IgD-negative memory B cell (primary cell): ENCODE data around the gene KBTBD3. TPM values are rescaled to one million over a fixed set of nuclear protein-coding genes. Genes with fewer than 3 reads are reported as not detected.
A peak's percentile ranks its signal among the peaks of the same experiment; 100 is the strongest.
"Not testable (repeated sequence)": the region's sequence is repeated elsewhere in the genome, so short reads cannot be mapped to it uniquely, and the experiment has no call there.

Experiments
- H3K27ac Mint-ChIP-seq, 3 donors: one replicate each; pipeline ENCODE4 v1.8.0; 2020 to 2022; ENCODE audit warnings: mild to moderate bottlenecking in 3 of 3, mixed read lengths in 3 of 3, moderate library complexity in 1 of 3
- H3K27me3 Mint-ChIP-seq: one replicate; pipeline ENCODE4 v1.8.0; 2021; ENCODE audit warnings: mixed read lengths
- H3K36me3 Mint-ChIP-seq: one replicate; pipeline ENCODE4 v1.8.0; 2020; ENCODE audit warnings: mild to moderate bottlenecking, mixed read lengths
- H3K4me1 Mint-ChIP-seq, 3 donors: one replicate each; pipeline ENCODE4 v1.8.0; 2020 to 2022; ENCODE audit warnings: mixed read lengths in 3 of 3, mild to moderate bottlenecking in 1 of 3
- H3K4me3 Mint-ChIP-seq, 4 donors: one replicate each; pipeline ENCODE4 v1.8.0; 2020 to 2022; ENCODE audit warnings: mild to moderate bottlenecking in 4 of 4, mixed read lengths in 4 of 4, moderate library complexity in 3 of 4
- H3K9me3 Mint-ChIP-seq, 3 donors: one replicate each; pipeline ENCODE4 v1.8.0; 2020 to 2021; ENCODE audit warnings: mixed read lengths in 3 of 3, mild to moderate bottlenecking in 1 of 3
- polyA plus RNA-seq: library from polyadenylated mRNA; unstranded; fragments of 300-500 nt; fragmentation: Illumina TruSeq; gene quantifications from one replicate; pipeline ENCODE4 v1.2.3, GENCODE V29; 2021

Gene KBTBD3
- polyA plus RNA-seq, 1 donor from 2014 or later, result 16.0 TPM

DNA sequence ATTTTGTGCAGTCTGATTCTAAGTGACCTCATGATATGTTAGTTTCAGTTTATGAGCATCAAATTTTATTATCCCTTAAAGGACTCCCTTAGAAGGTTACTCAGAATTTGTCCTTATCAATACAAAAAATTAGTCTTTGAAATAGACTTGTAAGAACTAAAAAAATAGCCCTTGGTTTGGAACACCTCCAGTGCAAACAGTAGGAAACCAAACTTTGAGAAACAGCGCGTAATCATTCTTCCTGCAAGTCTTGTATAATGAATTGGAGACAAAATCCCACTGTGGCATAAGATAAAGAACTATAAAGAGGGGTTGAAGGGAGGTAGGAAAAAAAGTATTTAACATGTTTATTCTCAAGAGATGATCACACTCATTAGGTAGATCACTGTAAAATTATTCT is 44.3 kb downstream of the KBTBD3 start:
- Mint-ChIP-seq H3K4me1 (no peaks in the 10 kb centered on the region), H3K4me3 (no peak overlapping the region), H3K36me3 (peaks cover 2% of the 10 kb centered on the region), H3K9me3 (no peaks in the 10 kb centered on the region), H3K27ac (no peak overlapping the region), H3K27me3 (peaks cover 20% of the 10 kb centered on the region)

DNA sequence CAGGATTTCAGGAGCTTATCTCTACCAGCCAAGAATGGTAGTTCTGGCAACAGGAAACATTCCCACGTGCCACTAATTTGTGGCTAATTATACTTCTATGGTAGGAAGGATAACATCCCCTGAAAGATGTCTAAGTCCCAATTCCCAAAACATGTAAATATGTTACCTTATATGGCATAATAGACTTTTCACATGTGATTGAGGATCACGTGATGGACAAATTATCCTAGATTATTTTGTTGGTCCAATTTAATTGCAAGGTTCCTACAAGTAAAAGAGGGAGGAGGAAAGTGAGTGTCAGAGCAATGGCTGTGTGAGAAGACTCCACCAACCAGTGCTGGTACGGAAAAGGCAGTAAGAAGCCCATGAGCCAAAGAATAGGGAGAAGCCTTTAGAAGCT is 45.2 kb downstream of the KBTBD3 start:
- H3K27ac Mint-ChIP-seq, result no peak overlapping the region
- H3K4me3 Mint-ChIP-seq, result no peak overlapping the region
- peaks cover 20% of the 10 kb centered on the region for H3K27me3 Mint-ChIP-seq
- peaks cover 2% of the 10 kb centered on the region for H3K36me3 Mint-ChIP-seq
- no peaks in the 10 kb centered on the region for H3K4me1 Mint-ChIP-seq
- H3K9me3 Mint-ChIP-seq, result peaks cover 0 to 4% (median 2%) of the 10 kb centered on the region in 3 donors

DNA sequence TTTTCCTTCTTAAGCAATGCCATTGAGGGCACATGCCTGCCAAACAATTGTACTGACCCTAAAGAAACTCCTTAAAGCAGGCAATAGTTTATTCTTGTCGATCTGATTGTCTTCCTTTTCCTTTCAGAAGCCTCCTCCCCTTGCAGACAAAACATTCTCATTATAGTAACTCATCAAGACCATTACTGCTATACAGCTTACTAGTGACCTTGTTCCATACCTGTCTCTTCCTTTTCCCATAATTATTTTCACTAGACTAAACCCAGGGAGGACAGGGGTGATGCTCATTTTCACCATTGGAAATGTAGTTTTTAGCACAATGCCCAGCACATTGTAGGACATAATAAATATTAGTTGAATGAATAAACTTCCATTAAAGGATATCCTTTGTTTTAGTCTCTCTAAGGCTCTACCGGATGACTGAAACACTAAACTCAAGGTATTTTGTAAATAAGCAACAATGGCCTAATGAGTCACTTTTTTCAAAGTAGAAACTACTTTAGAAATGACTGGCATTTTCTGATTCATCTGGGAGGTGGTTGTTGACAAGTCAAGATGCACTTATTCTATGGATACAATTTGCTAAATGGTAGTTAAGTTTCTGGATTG is 45.8 kb downstream of the KBTBD3 start:
- Mint-ChIP-seq H3K27me3 (peaks cover 20% of the 10 kb centered on the region), H3K27ac (no peak overlapping the region), H3K36me3 (peaks cover 2% of the 10 kb centered on the region), H3K4me1 (no peaks in the 10 kb centered on the region), H3K4me3 (no peak overlapping the region), H3K9me3 (peaks cover 0 to 4% (median 2%) of the 10 kb centered on the region in 3 donors)

DNA sequence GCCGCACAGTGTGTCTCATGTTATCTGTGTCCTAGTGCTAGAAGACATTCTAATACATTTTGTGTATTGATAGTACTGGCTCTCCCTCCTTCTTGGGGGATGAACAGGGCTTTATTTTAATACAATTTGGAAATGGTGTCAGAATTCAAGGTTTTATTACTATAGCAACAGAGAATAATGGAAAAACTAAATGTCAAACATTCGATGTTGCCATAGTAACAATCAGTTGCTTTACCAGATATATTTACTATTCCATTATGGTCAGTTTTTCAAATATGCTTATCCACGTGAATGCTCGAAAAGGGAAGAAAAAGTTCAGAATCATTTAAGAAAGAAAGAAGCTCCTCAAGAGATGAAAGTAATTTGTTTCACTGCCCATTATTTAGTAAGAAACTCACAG is 46.5 kb downstream of the KBTBD3 start:
- peaks cover 2% of the 10 kb centered on the region for H3K36me3 Mint-ChIP-seq
- peaks cover 0 to 4% (median 2%) of the 10 kb centered on the region in 3 donors for H3K9me3 Mint-ChIP-seq
- peaks cover 20% of the 10 kb centered on the region for H3K27me3 Mint-ChIP-seq
- no peaks in the 10 kb centered on the region for H3K4me1 Mint-ChIP-seq
- H3K27ac Mint-ChIP-seq, result no peak overlapping the region
- no peak overlapping the region for H3K4me3 Mint-ChIP-seq

DNA sequence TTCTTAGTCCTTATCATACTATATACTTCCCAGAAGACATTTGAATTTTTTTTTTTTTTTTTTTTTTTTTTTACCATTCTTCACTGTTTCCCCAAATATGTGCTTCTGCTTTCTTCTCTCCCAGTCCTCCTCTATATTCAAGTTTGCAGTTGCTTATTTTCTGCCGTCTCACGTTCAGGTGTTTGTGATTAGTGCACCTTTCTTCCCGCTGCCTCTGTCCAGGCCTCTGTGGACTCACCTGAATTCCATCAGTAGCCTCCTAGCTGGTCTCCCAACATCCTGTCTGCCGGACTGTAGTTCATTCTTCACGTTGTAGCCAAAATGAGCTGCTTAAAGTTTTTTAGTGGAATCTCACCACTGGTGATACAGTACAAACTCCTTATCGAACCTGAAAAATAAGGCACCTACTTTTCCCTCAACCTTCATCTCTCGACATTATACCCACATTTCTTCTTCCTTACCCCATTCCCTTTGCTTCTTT is 54.3 kb downstream of the KBTBD3 start:
- peak overlapping the region; percentile 89 to 99 (median 96) for H3K4me3 Mint-ChIP-seq
- peaks cover 0 to 4% (median 2%) of the 10 kb centered on the region in 3 donors for H3K9me3 Mint-ChIP-seq
- H3K27me3 Mint-ChIP-seq, result no peaks in the 10 kb centered on the region
- peak overlapping the region; percentile 75 to 97 (median 83) for H3K27ac Mint-ChIP-seq
- H3K4me1 Mint-ChIP-seq, result peaks cover 24 to 38% (median 34%) of the 10 kb centered on the region in 3 donors
- H3K36me3 Mint-ChIP-seq, result peaks cover 5% of the 10 kb centered on the region

DNA sequence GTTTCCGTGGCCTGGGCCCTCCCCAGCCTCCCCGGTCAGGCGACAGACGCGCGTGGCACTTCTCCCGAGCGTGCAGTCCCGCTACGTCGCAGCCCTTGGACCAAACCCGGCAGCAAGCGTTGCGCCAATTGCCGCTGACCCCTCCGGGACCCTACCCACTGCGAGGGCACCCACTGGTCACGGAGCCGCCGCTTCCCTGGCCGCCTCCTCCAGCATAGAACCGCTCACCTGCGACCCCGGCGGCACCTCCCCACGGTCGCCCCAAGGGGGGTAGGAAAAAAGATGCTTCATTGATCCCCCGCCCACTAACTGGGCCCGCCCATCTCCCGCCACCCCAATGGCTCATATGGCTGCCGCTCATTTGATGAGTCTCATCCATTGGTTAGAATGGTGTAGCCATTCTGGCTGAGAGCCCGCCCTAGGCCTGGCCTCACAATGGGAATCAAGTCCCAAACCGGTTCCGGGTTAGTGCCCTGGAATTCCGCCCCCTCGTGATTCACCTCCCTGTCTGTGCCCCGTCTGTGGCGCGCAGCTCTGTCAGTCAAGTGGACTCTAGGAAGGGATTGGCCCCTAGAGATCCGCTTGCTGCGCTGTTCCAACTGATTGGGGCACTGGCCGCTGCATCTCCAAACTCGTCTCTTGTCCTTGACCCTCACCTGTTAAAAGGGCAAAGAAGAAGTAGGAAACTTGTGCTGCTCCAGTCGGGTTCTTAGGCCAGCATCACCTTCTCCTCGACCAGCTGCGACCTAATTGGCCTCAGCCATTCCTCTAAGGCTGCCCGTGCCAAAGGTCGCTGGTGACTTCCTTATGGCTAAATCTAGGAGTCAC is 55.0 kb downstream of the KBTBD3 start, which contains the start of gene MSANTD4:
Gene MSANTD4 (minus strand): TSS at position 274 of the 828 bp plus-strand sequence. CDS start 11,323 bp downstream, outside the sequence.
- H3K4me1 Mint-ChIP-seq, result peaks cover 28 to 38% (median 34%) of the 10 kb centered on the region in 3 donors
- H3K36me3 Mint-ChIP-seq, result peaks cover 5% of the 10 kb centered on the region
- no peaks in the 10 kb centered on the region for H3K27me3 Mint-ChIP-seq
- no peaks in the 10 kb centered on the region for H3K9me3 Mint-ChIP-seq
- H3K27ac Mint-ChIP-seq, result peak within 1 kb of the TSS; percentile 75 to 97 (median 83)
- peak within 1 kb of the TSS; percentile 89 to 99 (median 96) for H3K4me3 Mint-ChIP-seq

DNA sequence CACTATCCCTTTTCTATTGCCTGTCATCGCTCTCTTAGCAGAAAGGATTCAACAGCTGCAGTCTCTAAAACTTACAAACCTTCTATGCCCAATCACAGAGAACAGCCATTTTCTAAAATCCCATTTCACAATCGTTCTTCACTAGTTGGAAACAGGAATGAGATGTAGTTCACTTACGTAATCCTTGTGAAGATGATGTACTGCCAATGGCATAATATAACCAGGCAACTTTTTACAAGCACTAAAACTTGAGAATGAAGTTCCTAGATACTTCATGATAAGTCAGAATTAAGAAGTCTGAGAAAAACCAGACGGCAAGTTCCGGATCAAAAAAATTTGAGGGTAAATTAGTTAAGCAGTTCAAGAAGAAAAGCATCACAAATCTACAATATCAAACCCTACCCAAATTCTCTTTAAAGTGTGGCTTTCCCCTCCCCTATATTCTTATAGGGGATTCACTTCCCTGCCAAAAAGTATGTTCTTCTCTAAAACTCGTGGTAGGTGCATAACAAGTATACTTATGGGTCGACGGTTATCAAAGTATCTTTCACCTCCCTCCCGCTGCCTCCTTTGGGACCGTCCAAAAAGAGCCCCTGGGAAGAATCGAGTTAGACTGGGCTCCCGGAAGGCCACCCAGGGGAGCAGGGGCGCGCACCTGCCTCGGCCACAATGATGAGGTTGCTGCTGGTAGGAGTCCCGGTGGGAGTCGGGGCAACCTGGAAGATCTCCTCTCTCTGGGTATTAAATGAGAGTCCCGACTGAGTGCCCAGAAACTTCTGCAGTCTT is 55.8 kb downstream of the KBTBD3 start:
- peaks cover 5% of the 10 kb centered on the region for H3K36me3 Mint-ChIP-seq
- H3K4me3 Mint-ChIP-seq, result peak overlapping the region; percentile 89 to 99 (median 96)
- peak overlapping the region; percentile 75 to 97 (median 83) for H3K27ac Mint-ChIP-seq
- no peaks in the 10 kb centered on the region for H3K27me3 Mint-ChIP-seq
- no peaks in the 10 kb centered on the region for H3K9me3 Mint-ChIP-seq
- peaks cover 30 to 44% (median 38%) of the 10 kb centered on the region in 3 donors for H3K4me1 Mint-ChIP-seq

DNA sequence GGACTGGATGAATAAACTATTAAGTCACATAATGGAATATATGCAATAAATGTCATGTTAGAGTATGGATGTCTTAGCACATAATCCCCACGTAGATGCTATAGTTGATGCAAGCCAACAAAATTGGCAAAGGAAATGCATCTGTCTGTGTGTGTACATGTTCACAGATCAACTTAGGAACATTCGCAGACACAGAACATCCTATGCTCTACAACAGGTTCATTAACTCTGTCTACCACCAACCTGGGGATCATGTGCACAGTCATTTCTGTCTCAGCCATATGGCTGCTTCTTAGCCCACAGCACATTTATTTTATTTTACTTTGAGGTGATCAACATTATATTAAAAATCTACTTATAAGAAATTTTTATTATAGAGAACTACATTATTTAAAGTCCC is 60.1 kb downstream of the KBTBD3 start:
- Mint-ChIP-seq H3K36me3 (peaks cover 10% of the 10 kb centered on the region), H3K27me3 (no peaks in the 10 kb centered on the region), H3K27ac (no peak overlapping the region), H3K4me1 (peaks cover 29 to 47% (median 47%) of the 10 kb centered on the region in 3 donors), H3K9me3 (no peaks in the 10 kb centered on the region), H3K4me3 (no peak overlapping the region)

DNA sequence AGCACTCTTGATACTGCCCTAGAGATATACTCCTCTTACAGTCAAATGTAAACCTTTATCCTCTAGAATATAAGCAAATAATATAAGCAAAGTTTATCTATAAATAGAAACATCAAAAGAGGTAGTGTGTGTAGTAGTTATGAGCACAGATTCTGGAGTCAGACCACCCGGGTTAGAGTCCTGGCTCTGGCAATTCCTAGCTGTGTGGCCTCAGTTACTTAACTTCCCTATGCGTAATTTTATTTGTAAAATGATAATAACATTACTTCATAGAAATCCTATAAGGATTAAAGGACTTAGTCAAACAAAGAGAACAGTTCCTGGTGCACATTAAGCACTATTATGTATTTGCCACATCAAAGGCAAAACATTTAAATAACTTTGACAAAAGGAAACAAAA is 62.1 kb downstream of the KBTBD3 start:
- Mint-ChIP-seq H3K4me1 (peaks cover 22 to 43% (median 36%) of the 10 kb centered on the region in 3 donors), H3K27me3 (no peaks in the 10 kb centered on the region), H3K36me3 (peaks cover 14% of the 10 kb centered on the region), H3K4me3 (no peak overlapping the region), H3K9me3 (no peaks in the 10 kb centered on the region), H3K27ac (no peak overlapping the region)

DNA sequence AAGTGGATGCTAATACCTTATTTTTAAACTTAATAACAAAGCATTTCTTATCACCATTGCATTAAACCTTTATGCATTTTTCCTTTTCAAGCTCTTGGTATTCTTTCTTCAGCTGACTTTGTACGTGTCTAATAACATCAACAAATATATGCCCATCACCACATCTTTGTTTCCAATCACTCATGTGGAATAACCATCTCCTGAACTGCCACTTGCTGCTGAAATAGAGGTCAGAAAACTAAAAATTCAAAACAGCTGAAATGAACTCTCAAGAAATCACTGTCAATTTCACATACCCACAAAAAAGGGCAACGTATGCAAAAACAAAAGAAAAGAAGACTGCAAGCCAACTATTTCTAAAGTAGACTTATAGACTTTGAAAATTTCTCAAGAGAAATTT is 62.5 kb downstream of the KBTBD3 start:
- no peak overlapping the region for H3K27ac Mint-ChIP-seq
- peaks cover 22 to 43% (median 31%) of the 10 kb centered on the region in 3 donors for H3K4me1 Mint-ChIP-seq
- H3K36me3 Mint-ChIP-seq, result peaks cover 16% of the 10 kb centered on the region
- peaks cover 0 to 2% (median 0%) of the 10 kb centered on the region in 3 donors for H3K9me3 Mint-ChIP-seq
- no peaks in the 10 kb centered on the region for H3K27me3 Mint-ChIP-seq
- H3K4me3 Mint-ChIP-seq, result peak overlapping the region in 1 of 4 donors; percentile 23

DNA sequence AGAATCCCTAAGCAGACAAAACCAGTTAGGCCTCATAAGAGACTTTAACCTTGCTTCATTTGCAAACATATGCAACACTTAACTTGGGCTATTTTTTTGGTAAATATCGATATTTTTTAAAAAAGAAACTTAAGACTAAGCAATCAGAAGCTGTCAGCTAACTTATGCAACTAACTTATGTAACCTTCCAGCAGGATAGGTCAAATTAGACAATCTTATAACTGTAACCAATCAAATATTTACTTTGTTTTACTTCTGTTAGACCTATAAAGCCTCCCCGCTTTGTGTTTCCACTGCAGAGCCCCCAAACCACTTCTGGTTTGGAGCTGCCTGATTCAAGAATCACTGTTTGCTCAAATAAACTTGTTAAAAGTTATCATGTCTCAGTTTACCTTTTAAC is 63.1 kb downstream of the KBTBD3 start:
- H3K27me3 Mint-ChIP-seq, result no peaks in the 10 kb centered on the region
- peaks cover 21 to 43% (median 26%) of the 10 kb centered on the region in 3 donors for H3K4me1 Mint-ChIP-seq
- H3K9me3 Mint-ChIP-seq, result peaks cover 0 to 3% (median 0%) of the 10 kb centered on the region in 3 donors
- peaks cover 17% of the 10 kb centered on the region for H3K36me3 Mint-ChIP-seq
- H3K27ac Mint-ChIP-seq, result no peak overlapping the region
- no peak overlapping the region for H3K4me3 Mint-ChIP-seq

DNA sequence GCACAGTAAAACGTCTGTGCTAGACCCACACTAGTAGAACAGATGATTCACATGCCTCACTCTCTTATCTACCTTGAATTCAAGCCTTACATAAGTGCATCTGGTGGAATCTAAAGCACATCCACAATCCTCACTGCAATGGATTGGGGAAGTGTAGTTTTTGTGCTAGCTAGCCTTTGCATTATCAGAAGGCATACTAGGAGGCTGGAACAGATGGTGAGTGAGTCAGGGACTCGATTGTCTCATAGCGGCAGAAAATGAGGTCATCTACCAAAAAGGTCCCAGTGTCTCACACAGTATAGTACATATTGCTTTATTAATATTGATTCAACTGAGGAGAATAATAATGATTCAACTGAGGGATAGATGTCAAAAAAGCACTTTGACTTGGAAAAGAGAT is 64.4 kb downstream of the KBTBD3 start:
- Mint-ChIP-seq H3K9me3 (peaks cover 0 to 3% (median 0%) of the 10 kb centered on the region in 3 donors), H3K4me3 (no peak overlapping the region), H3K36me3 (peaks cover 23% of the 10 kb centered on the region), H3K27me3 (no peaks in the 10 kb centered on the region), H3K27ac (peak overlapping the region in 1 of 3 donors; percentile 13), H3K4me1 (peaks cover 17 to 36% (median 18%) of the 10 kb centered on the region in 3 donors)

DNA sequence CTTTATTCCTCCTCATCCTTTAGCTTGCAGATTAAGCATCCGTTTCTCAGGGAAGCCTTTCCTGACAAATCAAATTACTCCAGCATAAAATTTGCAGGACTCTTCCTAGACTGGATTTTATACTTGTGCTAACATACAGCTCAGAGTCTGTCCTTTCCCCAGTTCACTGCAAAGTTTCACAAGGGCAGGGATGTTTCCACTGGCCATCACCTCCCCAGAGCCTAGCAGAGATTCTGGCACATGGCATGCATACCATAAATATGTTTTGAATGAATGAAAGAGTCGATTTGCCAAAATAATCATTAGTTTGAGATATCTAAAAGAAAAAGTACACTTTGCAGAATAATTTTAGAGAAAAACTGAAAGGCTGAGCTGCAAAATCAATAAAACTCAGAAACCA is 65.7 kb downstream of the KBTBD3 start:
- no peaks in the 10 kb centered on the region for H3K27me3 Mint-ChIP-seq
- no peak overlapping the region for H3K4me3 Mint-ChIP-seq
- H3K36me3 Mint-ChIP-seq, result peaks cover 33% of the 10 kb centered on the region
- peak overlapping the region in 1 of 3 donors; percentile 73 for H3K27ac Mint-ChIP-seq
- peaks cover 0 to 3% (median 0%) of the 10 kb centered on the region in 3 donors for H3K9me3 Mint-ChIP-seq
- peaks cover 13 to 34% (median 14%) of the 10 kb centered on the region in 3 donors for H3K4me1 Mint-ChIP-seq

DNA sequence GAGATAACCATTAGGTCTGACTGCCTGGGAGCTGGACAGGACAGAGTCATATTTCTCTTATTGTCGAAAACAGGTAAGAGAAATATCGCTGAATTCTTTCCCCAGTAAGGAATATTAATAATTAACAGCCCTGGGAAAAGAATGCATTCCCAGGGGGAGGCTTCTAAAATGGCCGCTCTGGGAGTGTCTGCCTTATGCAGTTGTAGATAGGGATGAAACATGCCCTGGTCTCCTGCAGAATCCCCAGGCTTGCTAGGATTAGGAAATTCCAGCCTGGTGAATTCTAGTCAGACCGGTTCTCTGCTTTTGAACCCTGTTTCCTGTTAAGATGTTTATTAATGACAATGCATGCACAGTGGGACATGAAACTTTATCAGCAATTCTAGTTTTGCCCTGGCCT is 74.1 kb downstream of the KBTBD3 start:
- Mint-ChIP-seq H3K36me3 (peaks cover 31% of the 10 kb centered on the region), H3K9me3 (peaks cover 0 to 12% (median 4%) of the 10 kb centered on the region in 3 donors)
- H3K27ac Mint-ChIP-seq, H3K27me3 Mint-ChIP-seq, H3K4me3 Mint-ChIP-seq, H3K4me1 Mint-ChIP-seq: not testable (repeated sequence)
